ENCODE data around the gene CFAP61.

CFAP61 gene

GRCh38 chr20:20173254-20173653, 120.9 kb downstream of the CFAP61 start:
- DNase-seq (ENCODE audit: low spot score): no peak

- DNase-seq (ENCODE audit: low spot score): no peak
Measured at GRCh38 chr20:20174089-20174835, 121.9 kb downstream of the CFAP61 start.

- DNase-seq (ENCODE audit: low spot score): peak; percentile 5
Measured at GRCh38 chr20:20181322-20181721, 129.0 kb downstream of the CFAP61 start.

- peak; percentile 4 for DNase-seq (ENCODE audit: low spot score)
Measured at GRCh38 chr20:20184149-20184548, 131.8 kb downstream of the CFAP61 start.

GRCh38 chr20:20184706-20185105, 132.4 kb downstream of the CFAP61 start:
- DNase-seq (ENCODE audit: low spot score): no peak

GRCh38 chr20:20188647-20189046, 136.3 kb downstream of the CFAP61 start:
- no peak for DNase-seq (ENCODE audit: low spot score)

GRCh38 chr20:20192366-20192765, 140.0 kb downstream of the CFAP61 start:
- no peak for DNase-seq (ENCODE audit: low spot score)

GRCh38 chr20:20195021-20195705, 142.8 kb downstream of the CFAP61 start:
- DNase-seq (ENCODE audit: low spot score): no peak

GRCh38 chr20:20196610-20197009, 144.3 kb downstream of the CFAP61 start:
- no peak for DNase-seq (ENCODE audit: low spot score)

- no peak for DNase-seq (ENCODE audit: low spot score)
Measured at GRCh38 chr20:20198011-20198410, 145.7 kb downstream of the CFAP61 start.

- DNase-seq (ENCODE audit: low spot score): no peak
Measured at GRCh38 chr20:20199361-20200160, 147.2 kb downstream of the CFAP61 start.

GRCh38 chr20:20201124-20201523, 148.8 kb downstream of the CFAP61 start:
- DNase-seq (ENCODE audit: low spot score): no peak

GRCh38 chr20:20201639-20202038, 149.3 kb downstream of the CFAP61 start:
- no peak for DNase-seq (ENCODE audit: low spot score)

GRCh38 chr20:20202768-20203167, 150.4 kb downstream of the CFAP61 start:
- no peak for DNase-seq (ENCODE audit: low spot score)

GRCh38 chr20:20203784-20204183, 151.5 kb downstream of the CFAP61 start:
- DNase-seq (ENCODE audit: low spot score): no peak

- no peak for DNase-seq (ENCODE audit: low spot score)
Measured at GRCh38 chr20:20204256-20204655, 151.9 kb downstream of the CFAP61 start.

- DNase-seq (ENCODE audit: low spot score): no peak
Measured at GRCh38 chr20:20205141-20205861, 153.0 kb downstream of the CFAP61 start.

GRCh38 chr20:20205862-20206236, 153.5 kb downstream of the CFAP61 start:
- no peak for DNase-seq (ENCODE audit: low spot score)

GRCh38 chr20:20206788-20207187, 154.5 kb downstream of the CFAP61 start:
- no peak for DNase-seq (ENCODE audit: low spot score)

GRCh38 chr20:20207291-20207690, 155.0 kb downstream of the CFAP61 start:
- DNase-seq (ENCODE audit: low spot score): no peak

- no peak for DNase-seq (ENCODE audit: low spot score)
Measured at GRCh38 chr20:20207872-20208271, 155.5 kb downstream of the CFAP61 start.

- no peak for DNase-seq (ENCODE audit: low spot score)
Measured at GRCh38 chr20:20209684-20210083, 157.4 kb downstream of the CFAP61 start.

Data from CD4-positive, alpha-beta T cell treated with Interleukin-2 at 100 ng/mL for 4 hours (primary cell).